Mucosa of descending colon (tissue), 3 donors: ENCODE results near the gene COLGALT1. TPM values are rescaled to one million over a fixed set of nuclear protein-coding genes. Genes with fewer than 3 reads are reported as not detected.
"Not testable (repeated sequence)": the region's sequence is repeated elsewhere in the genome, so short reads cannot be mapped to it uniquely, and the experiment has no call there.

Experiments used
- ATAC-seq: fragments of 200-7000 bp; cut with Tn5 transposase; one replicate; pipeline ENCODE4 v1.9.1; 2020; ENCODE audit warnings: mild to moderate bottlenecking, moderate library complexity
- DNase-seq, 3 donors: peaks; one replicate each; pipeline ENCODE4 v3.0.0-alpha.2; 2020
- H3K36me3 ChIP-seq: fragments of 200-600 bp; one replicate; pipeline ENCODE4 v1.8.0; 2021; ENCODE audit warnings: low read depth, mild to moderate bottlenecking
- H3K4me1 ChIP-seq: fragments of 200-600 bp; one replicate; pipeline ENCODE4 v1.8.0; 2021; ENCODE audit warnings: low read depth, mild to moderate bottlenecking
- H3K4me3 ChIP-seq: fragments of 200-600 bp; one replicate; pipeline ENCODE4 v1.8.0; 2021; ENCODE audit warnings: mild to moderate bottlenecking
- H3K9me3 ChIP-seq: fragments of 200-600 bp; one replicate; pipeline ENCODE4 v1.8.0; 2021; ENCODE audit warnings: mild to moderate bottlenecking
- CTCF ChIP-seq: fragments of 200-600 bp; IDR thresholded peaks from one replicate; pipeline ENCODE4 v1.8.0; 2022; ENCODE audit warnings: antibody characterized with exemption, mild to moderate bottlenecking
- intact Hi-C, 2 donors: fragments of 100-400 bp; cut with DNase I in 1 of 2; cut with micrococcal nuclease in 1 of 2; formaldehyde crosslinking; loops; one replicate each; pipeline versions ENCODE4 v1.11.0 to v1.11.1; 2022; cut with DNase I, micrococcal nuclease
- total RNA-seq, 3 donors: library from RNA; stranded (reverse); fragmentation: NEBNext Ultra II Directional in 2 of 3; extraction: Animal tissue kit (Norgen Biotek cat#: 25700) in 2 of 3; gene quantifications; one replicate each; pipeline versions ENCODE4 v1.2.1 to v1.2.4, GENCODE V29; 2021 to 2023
- donor health status: DM: no; HTN: no; CAD: no; lungs with moderate emphysema.
- donor health status: DM: no; HTN: no; CAD: no.
- donor health status: DM: no; HTN: yes; CAD: no.

COLGALT1 gene
- total RNA-seq, 3 donors from 2014 or later = 50.1 to 71.0 (median 50.8) TPM

- H3K4me1 ChIP-seq = no peaks in the 10 kb centered on the region
- intact Hi-C loops = no loop called here
- no peak for DNase-seq
- H3K4me3 ChIP-seq = no peak overlapping the region
- no peak for TF ChIP-seq CTCF
- peaks cover 3% of the 10 kb centered on the region for H3K36me3 ChIP-seq
- H3K9me3 ChIP-seq = no peaks in the 10 kb centered on the region
- no peak for ATAC-seq
Measured at GRCh38 chr19:17580470-17581144, 25.2 kb downstream of the COLGALT1 start.

- DNase-seq (no peak), ATAC-seq (no peak)
- Histone ChIP-seq H3K9me3 (no peaks in the 10 kb centered on the region), H3K36me3 (peaks cover 3% of the 10 kb centered on the region), H3K4me1 (no peaks in the 10 kb centered on the region), H3K4me3 (no peak overlapping the region)
- intact Hi-C loops = no loop called here
- TF ChIP-seq CTCF = no peak
Measured at GRCh38 chr19:17581211-17581874, 25.9 kb downstream of the COLGALT1 start.

GRCh38 chr19:17582613-17583012 lies 27.2 kb downstream of the COLGALT1 start:
- peaks cover 3% of the 10 kb centered on the region for H3K36me3 ChIP-seq
- TF ChIP-seq CTCF = no peak

GRCh38 chr19:17584132-17584531 lies 28.7 kb downstream of the COLGALT1 start:
- Histone ChIP-seq H3K4me3 (no peak overlapping the region), H3K36me3 (peaks cover 3% of the 10 kb centered on the region), H3K9me3 (no peaks in the 10 kb centered on the region), H3K4me1 (no peaks in the 10 kb centered on the region)
- DNase-seq = no peak
- intact Hi-C loops = no loop called here
- no peak for TF ChIP-seq CTCF
- no peak for ATAC-seq

More at GRCh38 chr19:17582613-17583012, 27.2 kb downstream of the COLGALT1 start:
- H3K9me3 ChIP-seq = no peaks in the 10 kb centered on the region
- no peak for DNase-seq
- H3K4me3 ChIP-seq = no peak overlapping the region
- ATAC-seq = no peak
- intact Hi-C loops = no loop called here
- H3K4me1 ChIP-seq = no peaks in the 10 kb centered on the region

- H3K4me1 ChIP-seq, H3K4me3 ChIP-seq, H3K36me3 ChIP-seq, DNase-seq, intact Hi-C loops, H3K9me3 ChIP-seq, ATAC-seq: not testable (repeated sequence)
Measured at GRCh38 chr19:17585395-17585794, 29.9 kb downstream of the COLGALT1 start.

- DNase-seq (no peak), ATAC-seq (no peak)
- TF ChIP-seq CTCF = no peak
- no peaks in the 10 kb centered on the region for H3K36me3 ChIP-seq
- no peaks in the 10 kb centered on the region for H3K9me3 ChIP-seq
- H3K4me1 ChIP-seq = no peaks in the 10 kb centered on the region
- intact Hi-C loops = no loop called here
- no peak overlapping the region for H3K4me3 ChIP-seq
Measured at GRCh38 chr19:17590866-17591265, 35.4 kb downstream of the COLGALT1 start.

GRCh38 chr19:17594296-17594695 lies 38.8 kb downstream of the COLGALT1 start:
- intact Hi-C loops, H3K36me3 ChIP-seq, H3K4me3 ChIP-seq, H3K4me1 ChIP-seq, ATAC-seq, DNase-seq, H3K9me3 ChIP-seq: not testable (repeated sequence)

- H3K9me3 ChIP-seq, DNase-seq, intact Hi-C loops, H3K36me3 ChIP-seq, H3K4me3 ChIP-seq, ATAC-seq, H3K4me1 ChIP-seq: not testable (repeated sequence)
Measured at GRCh38 chr19:17598063-17598462, 42.6 kb downstream of the COLGALT1 start.
